Loucy (cell line): ENCODE results near the gene COL23A1.

Experiments
- EZH2phosphoT487 ChIP-seq: fragments of 200-600 bp; IDR thresholded peaks from 2 replicates; pipeline ENCODE4 v1.6.1; 2018; ENCODE audit warnings: antibody characterized with exemption, mild to moderate bottlenecking, moderate library complexity, borderline replicate concordance
- TF ChIP-seq, protein P1 (sequence below): fragments of 200-600 bp; sonication (generic); conservative IDR thresholded peaks from 2 replicates; pipeline ENCODE4 v1.5.1; 2014; ENCODE audit warnings: mild to moderate bottlenecking, antibody characterized with exemption, low read length

DNA sequence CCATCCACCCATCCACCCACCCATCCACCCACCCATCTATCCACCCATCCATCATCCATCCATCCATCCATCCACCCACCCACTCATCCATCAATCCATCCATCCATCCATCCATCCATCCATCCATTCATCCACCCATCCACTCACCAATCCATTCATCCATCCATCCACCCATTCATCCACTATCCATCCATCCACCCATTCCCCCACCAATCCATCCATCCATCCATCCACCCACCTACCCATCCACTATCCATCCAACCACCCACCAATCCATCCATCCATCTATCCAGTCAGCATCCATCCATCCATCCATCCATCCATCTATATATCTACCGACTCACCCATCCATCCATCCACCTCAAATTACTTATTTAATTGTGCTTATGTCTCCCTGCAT is 320.7 kb downstream of the COL23A1 start:
- TF ChIP-seq, protein P1, sequence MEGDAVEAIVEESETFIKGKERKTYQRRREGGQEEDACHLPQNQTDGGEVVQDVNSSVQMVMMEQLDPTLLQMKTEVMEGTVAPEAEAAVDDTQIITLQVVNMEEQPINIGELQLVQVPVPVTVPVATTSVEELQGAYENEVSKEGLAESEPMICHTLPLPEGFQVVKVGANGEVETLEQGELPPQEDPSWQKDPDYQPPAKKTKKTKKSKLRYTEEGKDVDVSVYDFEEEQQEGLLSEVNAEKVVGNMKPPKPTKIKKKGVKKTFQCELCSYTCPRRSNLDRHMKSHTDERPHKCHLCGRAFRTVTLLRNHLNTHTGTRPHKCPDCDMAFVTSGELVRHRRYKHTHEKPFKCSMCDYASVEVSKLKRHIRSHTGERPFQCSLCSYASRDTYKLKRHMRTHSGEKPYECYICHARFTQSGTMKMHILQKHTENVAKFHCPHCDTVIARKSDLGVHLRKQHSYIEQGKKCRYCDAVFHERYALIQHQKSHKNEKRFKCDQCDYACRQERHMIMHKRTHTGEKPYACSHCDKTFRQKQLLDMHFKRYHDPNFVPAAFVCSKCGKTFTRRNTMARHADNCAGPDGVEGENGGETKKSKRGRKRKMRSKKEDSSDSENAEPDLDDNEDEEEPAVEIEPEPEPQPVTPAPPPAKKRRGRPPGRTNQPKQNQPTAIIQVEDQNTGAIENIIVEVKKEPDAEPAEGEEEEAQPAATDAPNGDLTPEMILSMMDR, result no peak
- TF ChIP-seq EZH2phosphoT487, result no peak
